Endothelial cell of umbilical vein (primary cell): ENCODE measurements around the gene RNASEH2A. TPM values are rescaled to one million over a fixed set of nuclear protein-coding genes. Genes with fewer than 3 reads are reported as not detected.
A peak's percentile ranks its signal among the peaks of the same experiment; 100 is the strongest.

Experiments
- BruUV-seq: library from RNA; stranded (reverse); fragments of 400-500 nt; replicated peaks from 2 replicates; lab custom pipeline; 2021; lab: Mats Ljungman, UMichigan
- CTCF ChIA-PET: fragments of 300-600, 350-600 bp; sonication (Branson Sonifier 250); formaldehyde crosslinking; loops from one replicate; lab custom pipeline; 2021; ENCODE audit warnings: antibody characterized with exemption, inconsistent platforms; lab: Charles Lee
- POLR2A ChIA-PET: fragments of 300-600, 350-600 bp; sonication (Branson Sonifier 250); formaldehyde crosslinking; loops from one replicate; lab custom pipeline; 2021; ENCODE audit warnings: antibody characterized with exemption, inconsistent platforms; lab: Charles Lee
- DNase-seq: peaks from one replicate; pipeline ENCODE4 v3.0.0-alpha.2; 2011; ENCODE audit warnings: low read depth, low spot score
- FAIRE-seq: peaks from 2 replicates; lab custom pipeline; 2011; peaks lifted over from hg19 to GRCh38; lab: Jason Lieb, UNC
- H2AFZ ChIP-seq: 2 replicates; pipeline ENCODE4 v1.6.0; 2012; ENCODE audit warnings: low read depth, low read length, control low read depth, inconsistent platforms
- H3K27ac ChIP-seq: 2 replicates; pipeline ENCODE4 v1.5.1; 2011; ENCODE audit warnings: low read depth, mild to moderate bottlenecking, control low read depth, low read length, moderate library complexity; ENCODE audit not compliant: insufficient read depth
- H3K27me3 ChIP-seq, 2 experiments: 2 replicates each; pipeline versions ENCODE4 v1.6.0 to v1.6.1; 2011; ENCODE audit warnings: low read length in 2 of 2, mixed read lengths in 1 of 2; ENCODE audit not compliant: control insufficient read depth in 2 of 2, insufficient read depth in 2 of 2
- H3K36me3 ChIP-seq, 2 experiments: 2 replicates in 1 of 2; 3 replicates in 1 of 2; pipeline ENCODE4 v1.5.1; 2011; ENCODE audit warnings: low read length in 2 of 2, mild to moderate bottlenecking in 1 of 2, moderate library complexity in 1 of 2; ENCODE audit not compliant: control insufficient read depth in 2 of 2, insufficient read depth in 2 of 2; ENCODE audit errors: extremely low read depth in 1 of 2
- H3K4me1 ChIP-seq: 3 replicates; pipeline ENCODE4 v1.5.1; 2011; ENCODE audit warnings: mild to moderate bottlenecking, low read length; ENCODE audit not compliant: control insufficient read depth, insufficient read depth; ENCODE audit errors: extremely low read depth
- H3K4me2 ChIP-seq: 2 replicates; pipeline ENCODE4 v1.6.1; 2011; ENCODE audit warnings: low read length, control low read depth, mixed read lengths; ENCODE audit not compliant: insufficient read depth
- H3K4me3 ChIP-seq, 3 experiments: fragments of 200-600 bp in 1 of 3; sonication (generic), shearing (Covaris generic) in 1 of 3; replicated peaks in 1 of 3; 2 replicates each; pipeline ENCODE4 v1.5.1; 2011 to 2016; ENCODE audit warnings: control low read depth in 3 of 3, low read length in 3 of 3, mild to moderate bottlenecking in 2 of 3, inconsistent platforms in 1 of 3, low read depth in 1 of 3, moderate library complexity in 1 of 3; ENCODE audit not compliant: insufficient read depth in 1 of 3
- H3K79me2 ChIP-seq: 2 replicates; pipeline ENCODE4 v1.6.0; 2012; ENCODE audit warnings: low read length, inconsistent platforms; ENCODE audit not compliant: control insufficient read depth, insufficient read depth
- H3K9ac ChIP-seq: replicated peaks from 2 replicates; pipeline ENCODE3; 2011; ENCODE audit warnings: low read length, control low read depth; ENCODE audit not compliant: insufficient read depth; ENCODE audit errors: extremely low read depth
- H3K9me1 ChIP-seq: replicated peaks from 3 replicates; pipeline ENCODE4 v1.6.0; 2011; ENCODE audit warnings: mild to moderate bottlenecking, low read length; ENCODE audit not compliant: control insufficient read depth, insufficient read depth; ENCODE audit errors: extremely low read depth
- H3K9me3 ChIP-seq: replicated peaks from 2 replicates; pipeline ENCODE4 v1.5.1; 2012; ENCODE audit warnings: low read length, inconsistent platforms; ENCODE audit not compliant: control insufficient read depth, insufficient read depth
- H4K20me1 ChIP-seq: replicated peaks from 2 replicates; pipeline ENCODE3; 2011; ENCODE audit warnings: mild to moderate bottlenecking, low read length; ENCODE audit not compliant: control insufficient read depth, insufficient read depth; ENCODE audit errors: extremely low read depth
- EZH2 ChIP-seq: IDR thresholded peaks from 2 replicates; pipeline ENCODE4 v1.6.1; 2012; ENCODE audit warnings: borderline replicate concordance, low read depth, mild to moderate bottlenecking, moderate library complexity, low read length, inconsistent platforms; ENCODE audit not compliant: severe bottlenecking
- FOS ChIP-seq: IDR thresholded peaks from 2 replicates; pipeline ENCODE4 v1.6.1; 2011; ENCODE audit warnings: mild to moderate bottlenecking, low read length, moderate library complexity, borderline replicate concordance; ENCODE audit not compliant: insufficient read depth
- GATA2 ChIP-seq: IDR thresholded peaks from 2 replicates; pipeline ENCODE4 v1.7.0; 2011; ENCODE audit warnings: low read depth, mild to moderate bottlenecking, moderate library complexity, mixed read lengths, low read length; ENCODE audit not compliant: insufficient read length, insufficient read depth
- JUN ChIP-seq: IDR thresholded peaks from 2 replicates; pipeline ENCODE4 v1.6.1; 2011; ENCODE audit warnings: borderline replicate concordance, low read depth; ENCODE audit not compliant: insufficient read length, insufficient read depth
- MAX ChIP-seq: IDR thresholded peaks from 2 replicates; pipeline ENCODE4 v1.6.1; 2011; ENCODE audit not compliant: insufficient read depth, insufficient read length
- MYC ChIP-seq: IDR thresholded peaks from one replicate; pipeline ENCODE4 v1.6.1; 2011; ENCODE audit warnings: mild to moderate bottlenecking, low read depth, low read length
- POLR2A ChIP-seq: IDR thresholded peaks from 2 replicates; pipeline ENCODE4 v1.6.1; 2012; ENCODE audit warnings: low read depth, mild to moderate bottlenecking, control low read depth, low read length
- POLR2AphosphoS5 ChIP-seq: IDR thresholded peaks from 2 replicates; pipeline ENCODE4 v1.6.1; 2012; ENCODE audit warnings: low read depth, mild to moderate bottlenecking, control low read depth, low read length, moderate library complexity; ENCODE audit not compliant: insufficient read depth
- dilution Hi-C: fragments of 300-500 bp; cut with MboI; formaldehyde crosslinking; loops from one replicate; pipeline ENCODE4 v1.15.0; 2019; ENCODE audit warnings: low sequenced_read_pairs; ENCODE audit not compliant: extremely low pct_ligation_motif_present
- intact Hi-C: fragments of 100-400 bp; cut with micrococcal nuclease; formaldehyde crosslinking; loops from one replicate; pipeline ENCODE4 v1.10.0; 2022
- polyA plus RNA-seq, 4 experiments: library from polyadenylated mRNA; depleted of rRNA in 3 of 4; stranded (reverse) in 3 of 4; unstranded in 1 of 4; fragments of >200 nt; gene quantifications; 2 replicates each; pipeline versions ENCODE4 v1.2.1 to v1.2.3, GENCODE V29; 2011 to 2012; ENCODE audit warnings: missing spikeins in 1 of 4
- total RNA-seq: library from RNA; stranded (reverse); gene quantifications from 2 replicates; pipeline ENCODE4 v1.2.3, GENCODE V29; 2021
- TF ChIP-seq, protein P1 (sequence below), 2 donors: IDR thresholded peaks; 1 replicate in 1 of 2; 2 replicates in 1 of 2; pipeline ENCODE4 v1.5.1; 2011; ENCODE audit warnings: low read length in 2 of 2, mild to moderate bottlenecking in 2 of 2, moderate library complexity in 2 of 2, control low read depth in 1 of 2, inconsistent platforms in 1 of 2, low read depth in 1 of 2; ENCODE audit not compliant: insufficient read depth in 1 of 2; ENCODE audit errors: extremely low read depth in 1 of 2

RNASEH2A gene
- total and polyA plus RNA-seq, 2 donors (not counting 3 experiments of a cell fraction or from before 2014, with no cell fraction given) = 25.6 to 45.4 TPM

DNA sequence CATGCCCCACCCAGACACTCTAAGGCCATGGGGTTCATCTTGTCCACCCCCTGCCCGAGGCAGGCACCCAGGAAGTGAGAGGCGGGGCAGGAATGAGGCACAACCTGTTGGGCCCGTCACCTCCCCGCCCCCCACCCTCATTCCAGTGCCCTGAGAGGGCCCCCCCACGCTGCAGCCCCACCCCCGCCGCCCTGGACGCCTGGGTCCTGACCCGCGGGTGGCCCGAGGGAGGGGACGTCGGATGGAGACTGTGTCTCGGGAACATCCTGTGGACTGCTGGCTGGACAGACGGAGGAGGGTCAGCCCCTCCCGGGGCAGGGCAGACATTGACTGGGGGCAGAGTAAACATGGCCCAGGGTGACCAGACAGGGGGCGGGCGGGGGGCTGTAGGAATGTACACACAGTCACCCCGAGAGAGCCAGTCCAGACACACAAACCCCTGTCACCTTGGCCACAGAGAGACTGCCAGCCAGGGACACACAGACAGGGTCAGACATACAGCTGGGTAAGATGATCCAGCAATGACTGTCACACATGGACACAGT lies 22.5 kb upstream of the RNASEH2A start:
- Histone ChIP-seq H3K27me3 (no peaks in the 10 kb centered on the region), H3K79me2 (no peaks in the 10 kb centered on the region), H3K4me1 (peaks cover 24% of the 10 kb centered on the region), H3K36me3 (no peaks in the 10 kb centered on the region), H3K9me1 (no peaks in the 10 kb centered on the region), H2AFZ (no peak overlapping the region), H3K4me3 (no peak overlapping the region), H3K9ac (peak overlapping the region; percentile 36), H3K4me2 (no peak overlapping the region), H3K9me3 (no peaks in the 10 kb centered on the region), H3K27ac (peak overlapping the region; percentile 72), H4K20me1 (no peaks in the 10 kb centered on the region)
- FAIRE-seq = no peak
- ChIA-PET CTCF (no interaction called here), POLR2A (interaction anchor here (2.8 kb wide), 1 partner anchor 8 kb away, joined by 73 read pairs; the partner anchor contains the start of gene JUNB)
- dilution Hi-C loops = no loop called here
- intact Hi-C loops = loop anchor here (2.0 to 10.0 kb wide), 2 partner anchors 151 to 319 kb away; partner anchors contain the start of genes CALR, FARSA and LYL1
- BruUV-seq = no TSS peak
- DNase-seq = no peak
- no peak for TF ChIP-seq POLR2A
- no peak for TF ChIP-seq MAX
- TF ChIP-seq, protein P1, sequence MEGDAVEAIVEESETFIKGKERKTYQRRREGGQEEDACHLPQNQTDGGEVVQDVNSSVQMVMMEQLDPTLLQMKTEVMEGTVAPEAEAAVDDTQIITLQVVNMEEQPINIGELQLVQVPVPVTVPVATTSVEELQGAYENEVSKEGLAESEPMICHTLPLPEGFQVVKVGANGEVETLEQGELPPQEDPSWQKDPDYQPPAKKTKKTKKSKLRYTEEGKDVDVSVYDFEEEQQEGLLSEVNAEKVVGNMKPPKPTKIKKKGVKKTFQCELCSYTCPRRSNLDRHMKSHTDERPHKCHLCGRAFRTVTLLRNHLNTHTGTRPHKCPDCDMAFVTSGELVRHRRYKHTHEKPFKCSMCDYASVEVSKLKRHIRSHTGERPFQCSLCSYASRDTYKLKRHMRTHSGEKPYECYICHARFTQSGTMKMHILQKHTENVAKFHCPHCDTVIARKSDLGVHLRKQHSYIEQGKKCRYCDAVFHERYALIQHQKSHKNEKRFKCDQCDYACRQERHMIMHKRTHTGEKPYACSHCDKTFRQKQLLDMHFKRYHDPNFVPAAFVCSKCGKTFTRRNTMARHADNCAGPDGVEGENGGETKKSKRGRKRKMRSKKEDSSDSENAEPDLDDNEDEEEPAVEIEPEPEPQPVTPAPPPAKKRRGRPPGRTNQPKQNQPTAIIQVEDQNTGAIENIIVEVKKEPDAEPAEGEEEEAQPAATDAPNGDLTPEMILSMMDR (IDR thresholded peaks at IDR 0.05; ENCODE audit: extremely low read depth in 1 of 2, insufficient read depth in 1 of 2, low read depth in 1 of 2, low read length in 2 of 2) = no peak
- no peak for TF ChIP-seq EZH2
- no peak for TF ChIP-seq JUN
- TF ChIP-seq MYC = no peak
- TF ChIP-seq FOS = no peak
- TF ChIP-seq GATA2 = no peak
- TF ChIP-seq POLR2AphosphoS5 = no peak
